Heart left ventricle (tissue), 13 donors: ENCODE measurements around the gene C17orf78.

Experiments
- CTCF ChIP-seq, 12 donors: fragments of 200-600 bp; sonication (generic) in 4 of 12; IDR thresholded peaks; one replicate each; pipeline versions ENCODE4 v1.5.0 to v1.8.0; 2018 to 2022; ENCODE audit warnings: antibody characterized with exemption in 12 of 12, mild to moderate bottlenecking in 5 of 12
- POLR2A ChIP-seq, 2 donors: fragments of 450-650 bp; IDR thresholded peaks; one replicate each; pipeline ENCODE4 v1.6.1; 2017; ENCODE audit warnings: antibody characterized with exemption in 2 of 2, mild to moderate bottlenecking in 2 of 2, moderate library complexity in 2 of 2
- donor health status: ischemic (EF 13 %, LVEDD 7.1; RV severe dilation, severe dysfunction).
- donor health status: DM: no; HTN: yes; CAD: no.
- donor health status: DM: no; HTN: no; CAD: no.
- donor health status: ischemic (EF 25% LVEDD 6.9; RV normal size, moderate dysfunction).
- donor health status: ischemic (EF 25% LVEDD 5.7; RV mildly dilated, moderate dysfunction).
- donor health status: ischemic (EF 35%, LVEDD 5.7; RV mildly dilated, moderate dysfunction).
- donor health status: nonischemic (EF 11% LVEDD 7.7; RV severe dilation, severe dysfunction).
- donor health status: DM: yes; HTN: yes; CAD: no.
- donor health status: PGD.
- donor health status: ischemic (EF 29% LVEDD 5.4; RV normal size, mild dysfunction).
- donor health status: nonischemic (EF 23%, LVEDD 6.1; RV moderate dilation, normal function).

DNA sequence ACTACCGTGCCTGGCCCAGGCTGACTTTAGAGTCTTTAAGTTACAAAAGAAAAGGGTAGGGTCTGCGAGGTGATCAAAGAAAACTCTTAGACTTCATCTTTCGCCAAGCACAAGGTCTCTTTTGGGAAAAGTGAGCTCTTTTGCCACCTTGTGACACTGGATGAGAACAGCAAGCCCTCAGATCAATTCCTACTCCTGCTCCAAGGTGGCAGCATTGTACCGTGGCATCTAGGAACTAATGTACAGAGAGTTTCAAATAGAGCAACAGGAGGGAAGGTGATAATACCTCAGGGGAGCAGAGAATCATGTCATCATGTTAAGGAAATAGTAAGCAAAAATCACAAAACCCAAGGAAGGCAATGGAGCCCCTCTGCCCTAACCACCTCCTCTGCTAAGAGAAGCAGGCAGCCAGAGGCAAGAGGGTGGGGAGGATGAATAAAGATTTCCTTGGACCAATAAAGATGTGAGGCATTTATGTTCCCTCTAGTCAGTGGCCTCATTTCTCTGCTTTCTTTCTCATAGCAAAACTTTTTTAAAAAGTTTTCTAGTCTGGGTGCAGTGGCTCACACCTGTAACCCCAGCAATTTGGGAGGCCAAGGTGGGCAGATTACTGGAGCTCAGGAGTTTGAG is 2.1 kb upstream of the C17orf78 start:
- peak; percentile 80 to 96 (median 86) for TF ChIP-seq CTCF (IDR thresholded peaks at IDR 0.05)
- no peak for TF ChIP-seq POLR2A (IDR thresholded peaks at IDR 0.05)
